ENCODE measurements around the gene MED17.
"Not testable (repeated sequence)": the region's sequence is repeated elsewhere in the genome, so short reads cannot be mapped to it uniquely, and the experiment has no call there.

DNA sequence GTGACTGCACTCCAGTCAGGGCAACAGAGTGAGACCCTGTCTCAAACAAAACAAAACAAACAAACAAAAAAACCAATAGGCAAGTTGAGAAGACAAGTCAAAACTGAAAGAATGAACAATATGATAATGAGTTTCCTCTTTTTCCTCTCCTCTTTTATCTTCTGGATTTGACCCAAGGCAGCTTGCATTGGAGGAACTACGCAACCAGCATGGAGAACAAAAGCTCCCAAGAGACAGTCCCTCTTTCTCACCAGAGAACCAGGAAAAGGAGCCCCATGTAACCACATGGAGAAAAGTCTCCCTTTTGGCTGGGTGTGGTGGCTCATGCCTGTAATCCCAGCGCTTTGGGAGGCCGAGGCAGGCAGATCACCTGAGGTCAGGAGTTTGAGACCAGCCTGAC is 9.5 kb upstream of the MED17 start:
- not testable (repeated sequence) for TF ChIP-seq ZNF274 (IDR thresholded peaks at IDR 0.05; ENCODE audit: low read depth, low read length); YY1 (IDR thresholded peaks at IDR 0.05; ENCODE audit: insufficient read depth, insufficient read length); SUZ12 (IDR thresholded peaks at IDR 0.05; ENCODE audit: extremely low read depth, insufficient read depth, insufficient read length)
